PFSK-1 (cell line): Measurements from ENCODE around the gene IGDCC3.

Experiments
- FOXP2 ChIP-seq: optimal IDR thresholded peaks from 2 replicates; pipeline ENCODE3; 2011; ENCODE audit warnings: borderline replicate concordance, control low read depth, inconsistent platforms; ENCODE audit not compliant: insufficient read depth; ENCODE audit errors: extremely low read length, extremely low read depth
- POLR2AphosphoS5 ChIP-seq: IDR thresholded peaks from 2 replicates; pipeline ENCODE4 v1.6.1; 2012; ENCODE audit warnings: low read depth, mild to moderate bottlenecking, control low read depth, low read length, moderate library complexity
- SIN3A ChIP-seq: IDR thresholded peaks from 2 replicates; pipeline ENCODE4 v1.6.1; 2012; ENCODE audit warnings: mild to moderate bottlenecking, low read length, moderate library complexity, borderline replicate concordance; ENCODE audit not compliant: insufficient read depth
- TAF1 ChIP-seq: IDR thresholded peaks from 2 replicates; pipeline ENCODE4 v1.6.1; 2012; ENCODE audit warnings: low read length, control low read depth, borderline replicate concordance; ENCODE audit not compliant: insufficient read depth
- TF ChIP-seq, protein P1 (sequence below), 2 experiments: IDR thresholded peaks; 2 replicates each; pipeline versions ENCODE4 v1.6.1 to v1.8.0; 2011 to 2012; ENCODE audit warnings: low read depth in 2 of 2, low read length in 2 of 2, control low read depth in 1 of 2, inconsistent platforms in 1 of 2, mild to moderate bottlenecking in 1 of 2, moderate library complexity in 1 of 2; ENCODE audit not compliant: insufficient read depth in 1 of 2

The IGDCC3 gene

GRCh38 chr15:65363766-65364165, 14.0 kb downstream of the IGDCC3 start:
- TF ChIP-seq TAF1 (no peak), SIN3A (no peak), FOXP2 (no peak), POLR2AphosphoS5 (no peak)
- TF ChIP-seq, protein P1, sequence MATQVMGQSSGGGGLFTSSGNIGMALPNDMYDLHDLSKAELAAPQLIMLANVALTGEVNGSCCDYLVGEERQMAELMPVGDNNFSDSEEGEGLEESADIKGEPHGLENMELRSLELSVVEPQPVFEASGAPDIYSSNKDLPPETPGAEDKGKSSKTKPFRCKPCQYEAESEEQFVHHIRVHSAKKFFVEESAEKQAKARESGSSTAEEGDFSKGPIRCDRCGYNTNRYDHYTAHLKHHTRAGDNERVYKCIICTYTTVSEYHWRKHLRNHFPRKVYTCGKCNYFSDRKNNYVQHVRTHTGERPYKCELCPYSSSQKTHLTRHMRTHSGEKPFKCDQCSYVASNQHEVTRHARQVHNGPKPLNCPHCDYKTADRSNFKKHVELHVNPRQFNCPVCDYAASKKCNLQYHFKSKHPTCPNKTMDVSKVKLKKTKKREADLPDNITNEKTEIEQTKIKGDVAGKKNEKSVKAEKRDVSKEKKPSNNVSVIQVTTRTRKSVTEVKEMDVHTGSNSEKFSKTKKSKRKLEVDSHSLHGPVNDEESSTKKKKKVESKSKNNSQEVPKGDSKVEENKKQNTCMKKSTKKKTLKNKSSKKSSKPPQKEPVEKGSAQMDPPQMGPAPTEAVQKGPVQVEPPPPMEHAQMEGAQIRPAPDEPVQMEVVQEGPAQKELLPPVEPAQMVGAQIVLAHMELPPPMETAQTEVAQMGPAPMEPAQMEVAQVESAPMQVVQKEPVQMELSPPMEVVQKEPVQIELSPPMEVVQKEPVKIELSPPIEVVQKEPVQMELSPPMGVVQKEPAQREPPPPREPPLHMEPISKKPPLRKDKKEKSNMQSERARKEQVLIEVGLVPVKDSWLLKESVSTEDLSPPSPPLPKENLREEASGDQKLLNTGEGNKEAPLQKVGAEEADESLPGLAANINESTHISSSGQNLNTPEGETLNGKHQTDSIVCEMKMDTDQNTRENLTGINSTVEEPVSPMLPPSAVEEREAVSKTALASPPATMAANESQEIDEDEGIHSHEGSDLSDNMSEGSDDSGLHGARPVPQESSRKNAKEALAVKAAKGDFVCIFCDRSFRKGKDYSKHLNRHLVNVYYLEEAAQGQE (IDR thresholded peaks at IDR 0.05; ENCODE audit: insufficient read depth in 1 of 2, low read depth in 2 of 2, low read length in 2 of 2), result no peak

DNA sequence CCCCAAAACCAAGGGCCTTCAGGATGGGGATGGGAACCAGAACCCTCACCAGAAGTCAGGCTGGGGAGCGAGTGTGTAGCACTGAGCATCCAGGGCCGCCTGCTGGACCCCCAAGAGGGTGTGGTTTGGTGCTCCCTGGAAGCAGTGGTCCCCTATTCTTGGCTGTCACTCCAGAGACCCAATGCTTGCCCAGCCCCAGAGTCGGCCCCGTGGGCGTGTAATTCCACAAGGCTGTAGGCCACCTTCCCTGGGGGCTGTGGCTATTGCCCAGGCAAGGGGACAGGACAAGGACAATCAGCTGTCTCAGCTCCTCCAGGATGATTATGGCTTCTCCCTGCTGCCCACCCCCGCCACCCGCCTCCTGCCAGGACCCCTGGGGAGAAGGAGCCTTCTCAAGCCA, 14.5 kb downstream of the IGDCC3 start:
- TF ChIP-seq SIN3A (no peak), POLR2AphosphoS5 (no peak), FOXP2 (no peak), TAF1 (no peak)
- TF ChIP-seq, protein P1 (IDR thresholded peaks at IDR 0.05; ENCODE audit: insufficient read depth in 1 of 2, low read depth in 2 of 2, low read length in 2 of 2), result no peak

- no peak for TF ChIP-seq TAF1
- TF ChIP-seq FOXP2, result no peak
- no peak for TF ChIP-seq POLR2AphosphoS5
- no peak for TF ChIP-seq SIN3A
- TF ChIP-seq, protein P1 (IDR thresholded peaks at IDR 0.05; ENCODE audit: insufficient read depth in 1 of 2, low read depth in 2 of 2, low read length in 2 of 2), result no peak
These were observed 15.3 kb downstream of the IGDCC3 start for GRCh38 chr15:65362491-65362890.

- no peak for TF ChIP-seq POLR2AphosphoS5
These were observed 15.9 kb downstream of the IGDCC3 start for GRCh38 chr15:65361708-65362459.

- TF ChIP-seq POLR2AphosphoS5, result no peak
- TF ChIP-seq, protein P1 (IDR thresholded peaks at IDR 0.05; ENCODE audit: insufficient read depth in 1 of 2, low read depth in 2 of 2, low read length in 2 of 2), result no peak
- no peak for TF ChIP-seq TAF1
- no peak for TF ChIP-seq FOXP2
- TF ChIP-seq SIN3A, result no peak
These were observed 17.3 kb downstream of the IGDCC3 start for GRCh38 chr15:65360506-65360905.
